ENCODE results near the gene RNF125.
"Not testable (repeated sequence)": the region's sequence is repeated elsewhere in the genome, so short reads cannot be mapped to it uniquely, and the experiment has no call there.

RNF125 gene

DNA sequence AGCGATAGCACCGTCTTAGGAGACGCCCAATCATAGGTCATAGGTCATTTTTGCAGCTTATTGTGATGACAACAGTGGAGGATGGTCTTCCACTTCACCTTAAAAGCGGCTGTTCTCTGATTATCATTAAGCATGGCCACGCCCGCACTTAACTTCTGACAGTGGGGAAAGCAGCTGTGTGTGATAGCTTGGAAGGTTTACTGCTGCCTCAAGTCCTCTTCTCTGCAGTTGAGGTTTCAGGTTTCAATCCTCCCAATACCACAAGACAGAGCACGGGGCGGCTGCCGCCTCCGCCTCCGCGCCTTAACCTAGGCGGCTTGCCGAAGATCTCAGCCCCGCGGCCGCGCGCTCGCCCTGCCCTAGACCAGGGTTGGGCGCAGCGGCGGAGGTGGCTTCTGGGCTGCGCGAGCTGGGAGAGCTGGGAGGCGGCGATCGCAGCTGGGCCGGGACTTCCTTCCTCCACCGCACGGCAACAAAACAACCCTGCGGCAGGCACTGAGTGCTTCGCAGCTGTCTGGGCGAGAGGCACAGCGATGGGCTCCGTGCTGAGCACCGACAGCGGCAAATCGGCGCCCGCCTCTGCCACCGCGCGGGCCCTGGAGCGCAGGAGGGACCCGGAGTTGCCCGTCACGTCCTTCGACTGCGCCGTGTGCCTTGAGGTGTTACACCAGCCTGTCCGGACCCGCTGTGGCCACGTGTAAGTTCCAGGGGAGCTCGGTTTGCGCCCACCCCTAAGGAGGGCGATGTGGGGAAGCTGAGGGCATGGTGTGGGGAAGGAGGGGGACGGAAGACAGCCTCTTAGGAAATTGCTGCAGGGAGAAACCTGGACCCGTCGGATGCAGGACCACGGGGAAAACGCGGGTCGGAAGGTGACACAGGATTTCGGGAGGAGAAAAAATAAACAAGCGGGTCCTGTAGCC lies at the start of gene RNF125:
Gene RNF125 (plus strand): TSS at position 495 of the 920 bp plus-strand sequence. CDS start 39 bp downstream, at position 534.
- DNase-seq = peak; percentile 90

DNA sequence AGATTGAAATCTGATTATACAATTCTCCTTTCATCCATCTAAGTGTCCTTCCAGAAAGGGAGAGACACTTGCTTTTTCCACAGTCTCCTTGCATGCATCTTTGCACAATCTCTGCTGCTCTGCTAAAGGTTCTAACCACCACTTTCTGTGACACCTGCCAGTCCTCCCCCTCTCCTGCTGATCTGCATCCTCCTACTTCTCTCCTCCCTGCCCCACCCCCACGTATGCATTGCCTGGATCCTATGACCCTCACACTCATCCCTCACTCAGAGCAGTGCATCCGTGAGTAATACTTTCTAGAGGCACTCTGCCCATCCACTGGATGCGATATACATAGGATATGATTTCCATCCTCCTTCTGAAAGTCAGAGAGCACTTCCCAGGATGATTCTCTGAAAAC lies 48.0 kb upstream of the RNF125 start:
- no peak for DNase-seq

DNA sequence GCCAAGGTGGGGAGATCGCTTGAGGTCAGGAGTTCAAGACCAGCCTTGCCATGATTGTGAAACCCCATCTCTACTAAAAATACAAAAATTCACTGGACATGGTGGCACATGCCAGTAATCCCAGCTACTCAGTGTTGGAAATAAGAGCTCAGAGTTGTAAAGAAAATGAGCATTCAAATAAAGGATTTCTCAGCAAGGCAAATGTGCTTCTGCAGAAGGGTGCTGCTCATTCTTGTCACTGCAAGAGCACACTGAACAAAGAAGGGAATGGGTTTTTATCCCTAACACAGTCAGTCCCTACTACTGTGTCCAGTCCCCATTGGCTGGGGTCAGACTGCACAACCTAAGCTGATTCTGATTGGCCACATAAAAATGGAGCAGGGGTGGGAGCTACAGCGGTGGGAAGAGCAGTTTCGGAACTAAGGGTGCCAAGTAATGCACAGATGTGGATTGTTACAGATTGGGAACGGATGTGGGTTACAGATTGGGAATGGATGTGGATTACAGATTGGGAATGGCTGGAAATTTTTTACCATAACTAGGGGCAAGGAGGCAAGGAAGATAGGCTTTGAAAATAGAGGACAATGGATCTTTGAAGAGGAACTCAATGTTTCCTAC lies 44.6 kb upstream of the RNF125 start:
- DNase-seq = no peak

DNA sequence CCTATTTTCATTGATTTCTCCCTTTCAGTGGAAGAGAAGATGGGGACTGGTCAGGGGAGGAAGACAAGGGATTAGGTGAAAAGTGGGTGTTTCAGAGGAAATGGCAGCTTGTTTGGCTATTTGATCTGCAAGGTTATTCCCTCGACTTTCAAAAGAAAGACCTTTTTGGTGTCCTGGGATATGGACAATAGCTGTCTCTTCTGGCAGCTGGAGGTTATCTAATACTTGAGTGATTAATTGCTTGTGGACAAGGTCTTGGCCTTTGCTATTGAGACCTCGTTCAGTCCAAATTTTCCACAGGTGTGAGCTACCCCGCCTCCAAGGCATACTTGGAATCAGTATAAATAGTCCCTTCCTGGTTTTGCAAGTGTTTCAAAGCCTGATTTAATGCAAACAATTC lies 42.4 kb upstream of the RNF125 start:
- no peak for DNase-seq

DNA sequence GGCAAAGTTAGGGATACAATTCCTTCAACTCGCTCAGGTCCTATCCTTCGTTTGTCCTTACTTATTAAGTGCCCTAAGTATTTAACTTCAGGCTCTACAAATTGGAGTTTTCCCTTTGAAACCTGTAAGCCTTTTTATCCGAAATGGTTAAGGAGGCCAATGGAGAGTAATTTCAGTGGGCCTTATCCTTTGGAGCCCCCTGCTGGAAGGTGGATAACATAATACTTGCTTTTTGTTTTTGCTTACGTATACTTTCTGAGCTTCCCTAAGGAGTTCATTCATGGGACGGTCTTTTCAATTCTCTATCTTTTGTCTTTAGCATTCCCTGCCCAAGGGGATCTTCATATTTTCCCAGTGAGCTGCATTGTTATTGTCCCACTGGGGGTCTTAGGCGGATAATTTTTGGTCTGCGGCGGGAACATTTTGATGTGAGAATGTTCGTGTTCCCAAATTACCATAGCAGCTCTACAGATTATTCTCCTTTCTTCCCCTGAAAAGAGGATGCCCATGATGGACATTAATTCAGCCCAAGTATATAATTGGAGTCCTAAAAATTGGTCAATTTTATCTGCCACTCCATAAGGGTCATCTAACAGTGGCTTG lies 41.3 kb upstream of the RNF125 start:
- peak; percentile 58 for DNase-seq

DNA sequence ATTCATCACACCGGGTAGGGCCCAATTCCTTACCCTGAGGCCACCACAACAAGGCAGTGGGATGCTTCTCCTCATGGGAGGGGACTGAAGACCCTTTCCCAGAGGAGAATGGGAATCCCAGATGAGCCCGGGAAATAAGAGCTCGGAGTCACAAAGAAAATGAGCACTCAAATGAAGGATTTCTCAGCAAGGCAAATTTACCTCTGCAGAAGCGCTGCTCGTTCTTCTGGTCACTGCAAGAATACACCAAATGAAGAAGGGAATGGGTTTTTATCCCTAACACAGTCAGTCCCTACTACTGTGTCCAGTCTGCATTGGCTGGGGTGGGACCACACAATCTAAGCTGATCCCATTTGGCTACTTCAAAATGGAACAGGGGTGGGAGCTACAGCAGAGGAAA lies 40.0 kb upstream of the RNF125 start:
- DNase-seq = no peak

DNA sequence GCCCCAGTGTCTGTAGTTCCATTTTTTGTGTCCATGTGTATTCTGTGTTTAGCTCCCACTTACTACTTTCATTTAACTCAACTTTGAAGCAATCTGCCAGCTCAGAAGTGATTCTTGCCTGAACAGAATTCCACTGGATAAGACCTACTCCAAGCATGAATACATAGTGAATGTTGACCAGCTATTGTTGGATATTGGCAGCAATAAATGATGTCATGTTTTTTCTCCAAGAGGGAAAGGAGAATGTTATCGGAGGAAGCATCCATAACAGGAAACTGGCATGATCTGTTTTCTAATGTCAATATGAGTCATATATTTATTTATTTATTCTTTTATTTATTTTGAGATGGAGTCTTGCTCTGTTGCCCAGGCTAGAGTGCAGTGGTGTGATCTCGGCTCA lies 38.9 kb upstream of the RNF125 start:
- DNase-seq = no peak

DNA sequence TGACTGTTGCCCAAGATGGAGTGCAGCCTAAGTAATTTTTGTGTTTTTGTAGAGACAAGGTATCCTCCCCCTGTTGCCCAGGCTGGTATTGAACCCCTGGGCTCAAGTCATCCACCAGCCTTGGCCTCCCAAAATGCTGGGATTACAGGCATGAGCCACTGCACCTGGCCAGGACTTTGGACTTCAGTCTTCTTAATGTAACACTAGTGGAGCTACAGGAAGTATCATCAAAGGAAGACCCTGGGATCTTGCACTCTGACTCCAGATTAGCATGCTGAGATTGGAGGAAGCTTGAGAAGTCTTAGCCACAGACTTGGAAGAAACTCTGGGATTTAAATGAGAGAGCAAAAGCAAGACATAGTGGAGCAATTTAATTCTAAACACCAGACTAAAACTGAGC lies 37.8 kb upstream of the RNF125 start:
- no peak for DNase-seq

DNA sequence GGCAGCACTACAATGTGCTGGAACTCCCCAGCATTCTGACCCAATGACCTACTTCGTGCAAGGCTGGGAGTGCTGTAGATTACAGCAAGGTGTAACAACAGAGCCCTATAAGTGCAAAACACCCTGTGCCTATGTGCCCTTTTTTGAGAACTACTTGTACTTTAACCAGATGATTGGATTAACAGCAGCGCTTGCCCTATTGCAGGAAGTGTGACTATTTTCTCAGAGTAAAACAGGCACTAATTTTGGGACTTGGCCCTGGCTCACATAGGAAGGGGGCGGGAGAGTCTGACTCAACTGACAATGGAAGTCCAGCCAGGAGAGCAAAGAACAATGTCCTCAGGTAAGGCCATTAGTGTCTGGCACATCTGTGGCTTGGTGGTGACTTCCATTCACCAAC lies 35.6 kb upstream of the RNF125 start:
- DNase-seq = no peak

DNA sequence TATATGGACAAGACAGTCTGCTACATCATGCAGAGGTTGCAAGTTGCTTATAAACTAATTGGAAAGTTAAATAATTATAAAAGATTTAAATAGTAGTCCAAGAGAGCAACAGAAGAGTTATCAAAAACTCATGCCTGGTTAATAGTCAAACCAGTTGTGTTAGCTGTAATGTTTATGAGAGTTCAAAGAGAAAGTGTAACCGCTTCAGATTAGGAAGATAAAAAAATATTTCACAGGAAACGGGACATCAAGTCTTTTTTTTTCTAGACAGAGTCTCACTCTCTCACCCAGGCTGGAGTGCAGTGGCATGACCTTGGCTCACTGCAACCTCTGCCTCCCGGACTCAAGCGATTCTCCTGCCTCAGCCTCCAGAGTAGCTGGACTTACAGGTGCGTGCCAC lies 34.6 kb upstream of the RNF125 start:
- DNase-seq = peak; percentile 27

DNA sequence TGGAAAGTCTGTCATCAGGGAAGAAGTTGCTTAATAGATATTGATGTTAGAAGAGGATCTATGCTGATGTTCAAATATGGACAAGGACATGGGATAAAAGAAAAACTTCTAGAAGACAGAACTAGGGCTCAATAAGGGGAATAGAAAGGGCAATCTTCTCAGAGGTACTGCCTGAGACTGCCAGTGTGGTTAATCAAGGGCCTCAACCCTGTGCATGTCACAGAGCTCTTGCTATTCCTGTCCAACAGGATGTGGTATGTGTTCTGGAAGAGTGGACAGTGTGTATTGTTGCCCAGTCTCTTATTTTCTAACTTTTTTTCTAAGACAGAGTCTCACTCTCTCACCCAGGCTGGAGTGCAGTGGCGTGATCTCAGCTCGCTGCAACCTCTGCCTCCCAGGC lies 27.8 kb upstream of the RNF125 start:
- DNase-seq = no peak

DNA sequence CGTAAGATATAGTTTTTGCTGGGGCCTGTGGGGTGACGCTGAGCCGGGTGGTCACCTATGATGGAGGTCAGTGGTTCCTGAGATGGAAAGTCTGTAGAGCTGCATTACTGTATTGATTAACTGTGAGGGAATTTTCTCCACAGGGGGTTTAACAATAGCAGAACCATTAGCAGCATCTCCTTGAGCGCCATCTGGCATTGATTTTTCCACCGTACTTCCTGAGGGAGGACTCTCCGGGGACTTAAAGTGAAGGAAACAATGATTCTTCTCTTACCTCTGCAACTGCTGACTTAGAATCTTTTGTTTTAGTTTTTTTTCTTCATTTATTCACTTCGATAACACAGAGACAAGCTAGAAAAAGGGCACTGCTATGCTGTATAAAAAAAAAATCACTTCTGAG lies 22.6 kb upstream of the RNF125 start:
- no peak for DNase-seq

DNA sequence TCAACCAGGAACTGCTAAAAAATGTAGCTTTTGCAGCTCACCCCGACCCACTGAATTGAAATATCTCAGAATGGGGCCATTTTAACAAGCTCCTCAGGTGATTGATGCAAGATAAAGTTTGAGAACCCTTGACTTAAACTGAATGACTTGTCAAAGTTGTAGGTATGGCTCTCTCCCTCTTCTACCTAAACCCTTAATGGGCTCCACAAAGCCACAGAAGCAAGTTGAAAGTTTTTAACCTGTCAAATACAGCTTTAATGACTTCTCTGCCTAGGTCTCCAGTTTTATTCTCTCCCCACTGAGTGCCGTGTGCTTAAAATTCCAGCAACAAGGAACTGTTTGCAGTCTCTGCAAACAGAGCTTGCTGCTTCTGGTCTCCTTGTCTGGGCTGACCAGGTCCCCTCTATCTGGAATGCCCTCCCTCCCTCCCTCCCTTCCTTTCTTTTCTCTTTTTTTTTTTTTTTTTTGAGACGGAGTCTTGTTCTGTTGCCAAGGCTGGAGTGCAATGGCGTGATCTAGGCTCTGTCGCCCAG lies 19.7 kb upstream of the RNF125 start:
- no peak for DNase-seq

DNA sequence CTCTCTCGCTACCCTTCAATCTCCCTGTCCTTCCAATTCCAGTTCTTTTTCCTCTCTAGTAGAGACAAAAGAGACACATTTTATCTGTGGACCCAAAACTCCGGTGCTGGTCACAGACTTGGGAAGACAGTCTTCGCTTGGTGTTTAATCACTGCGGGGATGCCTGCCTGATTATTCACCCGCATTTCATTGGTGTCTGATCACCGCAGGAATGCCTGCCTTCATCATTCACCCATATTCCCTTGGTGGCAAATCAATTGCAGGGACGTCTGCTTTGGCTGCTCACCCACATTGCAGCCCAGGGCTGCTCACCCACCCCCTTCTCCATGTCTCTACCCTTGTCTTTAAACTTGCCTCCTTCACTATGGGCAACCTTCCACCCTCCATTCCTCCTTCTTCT lies 17.5 kb upstream of the RNF125 start:
- DNase-seq = not testable (repeated sequence)

DNA sequence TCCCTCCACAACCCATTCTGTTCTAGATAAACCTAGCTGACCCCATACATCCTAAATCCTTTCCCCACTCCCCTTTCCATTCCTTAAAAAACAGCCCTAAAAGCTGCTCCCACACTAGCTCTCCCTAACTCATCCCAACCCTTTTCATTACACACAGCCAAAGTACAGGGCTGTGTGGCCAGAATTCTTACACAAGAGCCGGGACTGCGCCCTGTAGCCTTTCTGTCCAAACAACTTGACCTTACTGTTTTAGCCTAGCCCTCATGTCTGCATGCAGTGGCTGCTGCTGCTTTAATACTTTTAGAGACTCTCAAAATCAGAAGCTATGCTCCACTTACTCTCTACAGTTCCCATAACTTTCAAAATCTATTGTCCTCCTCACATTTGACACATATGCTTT lies 14.8 kb upstream of the RNF125 start:
- not testable (repeated sequence) for DNase-seq

DNA sequence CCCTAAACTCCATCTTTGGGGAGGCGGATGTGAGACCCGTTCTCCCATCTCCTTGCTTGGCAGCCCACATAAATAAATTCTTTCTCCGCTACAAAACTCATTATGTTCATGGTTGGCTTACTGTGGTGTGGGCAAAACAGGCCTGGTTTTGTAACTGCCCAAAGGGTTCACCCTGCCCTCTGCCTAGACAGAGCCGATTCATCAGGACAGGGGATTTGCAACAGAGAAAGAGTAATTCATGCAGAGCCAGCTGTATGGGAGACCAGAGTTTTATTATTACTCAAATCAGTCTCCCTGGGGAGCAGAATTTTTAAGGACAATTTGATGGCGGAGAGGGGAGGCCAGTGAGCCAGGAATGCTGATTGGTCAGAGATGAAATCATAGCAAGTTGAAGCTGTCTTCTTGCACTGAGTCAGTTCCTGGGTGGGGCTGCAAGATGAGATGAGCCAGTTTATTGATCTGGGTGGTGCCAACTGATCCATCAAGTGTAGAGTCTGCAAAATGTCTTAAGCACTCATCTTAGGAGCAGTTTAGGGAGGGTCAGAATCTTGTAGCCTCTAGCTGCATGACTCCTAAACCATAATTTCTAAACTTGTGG lies 8.4 kb upstream of the RNF125 start:
- DNase-seq = no peak

DNA sequence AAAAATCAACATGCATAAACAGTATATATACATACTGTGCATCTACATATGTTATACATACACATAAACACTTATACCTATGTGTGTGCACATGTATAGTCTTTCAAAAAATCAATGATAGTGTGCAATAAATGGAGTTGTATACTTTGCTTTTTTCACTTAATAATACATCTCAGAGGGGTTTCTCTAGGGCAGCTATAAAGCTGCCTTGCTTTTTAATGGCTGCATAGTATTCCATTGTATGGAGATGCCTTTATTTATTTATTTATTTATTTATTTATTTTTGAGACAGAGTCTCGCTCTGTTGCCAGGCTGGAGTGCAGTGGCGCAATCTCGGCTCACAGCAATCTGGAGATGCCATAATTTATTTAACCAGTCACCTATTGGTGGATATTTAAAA lies 7.4 kb upstream of the RNF125 start:
- no peak for DNase-seq

DNA sequence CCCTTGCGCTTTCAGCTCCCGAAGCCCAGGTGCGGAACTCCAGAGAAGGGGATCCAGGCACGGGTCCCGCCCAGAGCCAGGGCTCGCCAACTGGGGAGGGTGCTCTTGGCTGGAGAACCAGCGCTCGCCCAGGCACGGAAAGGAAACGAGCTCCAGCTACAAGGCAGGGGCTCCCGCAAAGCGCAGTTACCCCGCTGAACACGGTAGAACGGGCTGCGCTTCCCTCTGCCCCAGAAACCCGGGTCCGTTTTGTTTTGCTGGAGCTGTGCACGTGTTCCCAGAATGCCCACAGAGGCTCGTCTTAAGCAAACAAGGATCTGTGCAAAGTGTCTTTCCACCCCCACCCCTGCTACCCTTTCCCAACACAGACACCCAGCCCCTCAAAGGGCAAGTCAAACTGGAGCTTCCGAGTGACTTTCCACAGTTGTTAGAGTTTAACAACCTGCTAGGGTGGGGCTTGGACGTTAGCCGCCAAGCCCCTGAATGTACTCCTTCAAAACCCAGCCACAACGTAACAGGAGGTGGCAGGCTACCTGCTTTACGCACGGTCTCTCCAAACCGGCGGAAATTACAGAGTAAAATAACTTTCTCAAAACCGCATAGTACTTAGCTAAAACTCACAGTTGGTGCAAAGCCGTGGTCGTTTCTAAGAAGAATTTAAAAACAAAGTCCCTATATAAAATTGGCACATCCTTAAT lies 775 bp downstream of the RNF125 start:
- DNase-seq = peak; percentile 71

DNA sequence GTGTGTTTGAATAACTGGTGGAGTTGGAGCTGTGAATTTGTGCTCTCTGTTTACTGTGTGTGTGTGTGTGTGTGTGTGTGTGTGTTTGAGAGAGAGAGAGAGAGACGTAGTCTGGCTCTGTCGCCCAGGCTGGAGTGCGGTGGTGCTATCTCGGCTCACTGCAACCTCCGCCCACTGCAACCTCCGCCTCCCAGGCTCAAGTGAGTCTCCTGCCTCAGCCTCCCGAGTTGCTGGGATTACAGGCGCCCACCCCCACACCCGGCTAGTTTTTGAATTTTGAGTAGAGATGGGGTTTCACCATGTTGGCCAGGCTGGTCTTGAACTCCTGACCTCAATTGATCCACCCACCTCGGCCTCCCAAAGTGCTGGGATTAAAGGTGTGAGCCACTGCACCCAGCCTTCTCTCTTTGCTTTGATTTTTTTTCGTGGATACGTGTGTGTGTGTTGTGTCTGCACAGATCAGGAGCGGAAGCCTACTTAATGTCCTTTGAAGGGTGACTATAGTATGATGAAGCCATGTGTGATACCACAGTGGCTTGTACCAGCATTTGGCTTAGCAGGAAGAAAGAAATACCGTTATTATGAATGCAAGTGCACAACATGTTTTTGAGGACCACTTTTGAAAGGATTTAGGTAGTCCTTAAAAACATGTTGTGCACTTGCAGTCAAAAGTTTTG lies 1.5 kb downstream of the RNF125 start:
- peak; percentile 71 for DNase-seq

DNA sequence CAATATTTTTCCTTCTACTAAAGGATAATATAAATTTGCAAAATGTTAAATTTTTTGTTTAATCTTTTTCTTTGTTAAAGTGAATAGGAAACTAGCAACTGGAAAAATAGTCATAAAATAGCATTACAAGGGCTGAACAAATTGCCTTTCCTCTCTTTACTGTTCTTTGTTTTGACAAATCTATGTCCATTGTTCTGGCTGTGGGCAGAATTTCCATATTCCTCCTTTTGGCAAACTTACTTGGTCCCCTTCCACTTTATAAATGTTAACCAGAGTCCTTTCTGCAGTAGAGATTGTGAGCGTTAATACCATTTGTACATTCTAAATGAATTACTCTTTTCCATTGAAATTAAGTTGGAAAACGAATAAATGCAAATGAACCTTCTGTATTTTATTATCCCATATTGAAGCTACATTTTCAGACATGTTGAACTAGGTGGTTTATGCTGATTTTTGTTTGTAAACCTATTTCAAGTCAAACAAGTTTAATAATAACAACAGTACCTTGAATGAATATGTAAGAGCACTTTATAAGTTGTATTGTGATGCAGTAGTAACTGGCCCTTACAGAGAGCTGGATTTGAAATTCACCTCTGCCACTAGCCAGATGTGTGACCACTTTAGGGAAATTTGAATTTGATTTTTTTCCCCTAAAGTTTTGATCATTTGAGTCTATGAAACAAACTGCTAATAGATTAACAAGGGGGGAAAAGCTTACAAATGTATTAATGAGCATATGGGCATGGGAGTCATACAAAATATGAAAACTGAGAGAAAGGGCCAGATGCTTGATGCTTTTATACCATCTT lies 3.3 kb downstream of the RNF125 start:
- no peak for DNase-seq

DNA sequence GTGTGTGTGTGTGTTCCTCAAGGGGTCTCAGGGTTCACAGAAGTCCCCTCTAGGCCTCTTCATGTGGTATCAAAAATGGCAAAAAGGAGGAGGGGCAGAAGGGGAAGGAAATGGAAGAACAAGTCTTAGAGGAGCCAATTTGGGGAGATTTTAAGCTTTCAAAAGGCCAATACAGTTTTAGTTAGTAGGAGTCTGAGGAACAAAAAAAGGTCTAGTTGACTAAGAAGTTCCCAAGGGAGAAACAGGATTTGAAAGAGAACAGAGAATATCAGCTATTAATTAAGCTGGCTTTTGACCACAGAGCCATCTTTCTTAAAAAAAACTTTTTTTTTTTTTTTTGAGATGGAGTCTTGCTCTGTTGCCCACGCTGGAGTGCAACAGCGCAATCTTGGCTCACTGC lies 7.1 kb downstream of the RNF125 start:
- DNase-seq = no peak
